NB4 (cell line): Measurements from ENCODE around the gene NANP.

Source experiments
- CTCF ChIP-seq: IDR thresholded peaks from one replicate; pipeline ENCODE4 v1.5.1; 2012; ENCODE audit warnings: low read depth, low read length
- MAX ChIP-seq: IDR thresholded peaks from 2 replicates; pipeline ENCODE4 v1.6.1; 2011; ENCODE audit warnings: low read depth, low read length
- MYC ChIP-seq: IDR thresholded peaks from 2 replicates; pipeline ENCODE4 v1.6.1; 2011; ENCODE audit warnings: low read depth, low read length
- POLR2A ChIP-seq: IDR thresholded peaks from 2 replicates; pipeline ENCODE4 v1.6.1; 2011; ENCODE audit warnings: mild to moderate bottlenecking; ENCODE audit not compliant: insufficient read length; ENCODE audit errors: extremely low read depth

GRCh38 chr20:25669826-25670422 lies 46.1 kb upstream of the NANP start:
- no peak for TF ChIP-seq POLR2A
- no peak for TF ChIP-seq CTCF
- no peak for TF ChIP-seq MYC
- no peak for TF ChIP-seq MAX
